Hepatocyte (in vitro differentiated cells): Measurements from ENCODE around the gene LIMS1. TPM values are rescaled to one million over a fixed set of nuclear protein-coding genes. Genes with fewer than 3 reads are reported as not detected.

Source experiments
- DNase-seq: peaks from one replicate; pipeline ENCODE4 v3.0.0-alpha.2; 2016; ENCODE audit warnings: low spot score
- H2AFZ ChIP-seq: fragments of 200-600 bp; sonication (generic); 2 replicates; pipeline ENCODE4 v1.6.0; 2016; ENCODE audit warnings: antibody characterized with exemption, mild to moderate bottlenecking
- H3K27ac ChIP-seq: fragments of 200-600 bp; sonication (generic); 2 replicates; pipeline ENCODE4 v1.5.1; 2016; ENCODE audit warnings: mild to moderate bottlenecking
- H3K27me3 ChIP-seq: fragments of 200-600 bp; sonication (generic); 2 replicates; pipeline ENCODE4 v1.6.1; 2016
- H3K36me3 ChIP-seq: fragments of 200-600 bp; sonication (generic); replicated peaks from 2 replicates; pipeline ENCODE4 v1.5.1; 2016; ENCODE audit warnings: low read depth; ENCODE audit not compliant: insufficient read depth
- H3K4me1 ChIP-seq: fragments of 200-600 bp; sonication (generic); 2 replicates; pipeline ENCODE4 v1.5.1; 2016; ENCODE audit warnings: mild to moderate bottlenecking, moderate library complexity; ENCODE audit not compliant: insufficient read depth
- H3K4me2 ChIP-seq: fragments of 200-600 bp; sonication (generic); 2 replicates; pipeline ENCODE4 v1.6.0; 2016
- H3K4me3 ChIP-seq: fragments of 200-600 bp; sonication (generic); 2 replicates; pipeline ENCODE4 v1.5.1; 2016; ENCODE audit warnings: mild to moderate bottlenecking
- H3K79me2 ChIP-seq: fragments of 200-600 bp; sonication (generic); 2 replicates; pipeline ENCODE4 v1.6.0; 2017; ENCODE audit warnings: mild to moderate bottlenecking
- H3K9me2 ChIP-seq: fragments of 200-600 bp; sonication (generic); replicated peaks from 2 replicates; pipeline ENCODE4 v1.6.0; 2017; ENCODE audit warnings: mild to moderate bottlenecking; ENCODE audit not compliant: insufficient read depth
- H3K9me3 ChIP-seq: fragments of 200-600 bp; sonication (generic); 2 replicates; pipeline ENCODE4 v1.5.1; 2016; ENCODE audit warnings: low read depth, mild to moderate bottlenecking
- H4K20me1 ChIP-seq: fragments of 200-600 bp; sonication (generic); 2 replicates; pipeline ENCODE4 v1.6.0; 2016; ENCODE audit warnings: mild to moderate bottlenecking; ENCODE audit not compliant: insufficient read depth, poor library complexity, severe bottlenecking
- CTCF ChIP-seq: fragments of 200-600 bp; sonication (generic); IDR thresholded peaks from 2 replicates; pipeline ENCODE4 v1.5.1; 2016; ENCODE audit warnings: antibody characterized with exemption, mild to moderate bottlenecking; ENCODE audit not compliant: poor library complexity
- EZH2 ChIP-seq: fragments of 200-600 bp; sonication (generic); IDR thresholded peaks from 2 replicates; pipeline ENCODE4 v1.6.1; 2016; ENCODE audit warnings: antibody characterized with exemption, mild to moderate bottlenecking, borderline replicate concordance
- EZH2phosphoT487 ChIP-seq: fragments of 200-600 bp; sonication (generic); IDR thresholded peaks from one replicate; pipeline ENCODE4 v1.6.1; 2018; ENCODE audit warnings: antibody characterized with exemption, mild to moderate bottlenecking, low read depth, moderate library complexity; ENCODE audit not compliant: unreplicated experiment, severe bottlenecking
- WGBS: methylation state at CpG from one replicate; pipeline ENCODE4 v1.1.6; 2016; ENCODE audit warnings: low lambda C conversion rate; ENCODE audit errors: missing lambda C conversion rate; 5-methylcytosine and 5-hydroxymethylcytosine counted together
- polyA plus RNA-seq: library from polyadenylated mRNA; unstranded; fragments of >200 nt; fragmentation: Nextera tagmentation; extraction: Ambion mirVana; gene quantifications from 2 replicates; pipeline ENCODE4 v1.2.1, GENCODE V29; 2016
- total RNA-seq: library from RNA; depleted of rRNA; stranded (reverse); fragments of >200 nt; gene quantifications from 2 replicates; pipeline ENCODE4 v1.2.3, GENCODE V29; 2014

The LIMS1 gene
- total and polyA plus RNA-seq, 2 experiments from 2014 or later, result 40.0 to 102 TPM

GRCh38 chr2:108617617-108618016 is 83.3 kb downstream of the LIMS1 start:
- Histone ChIP-seq H3K79me2 (peaks cover 91% of the 10 kb centered on the region), H2AFZ (no peak overlapping the region), H3K9me2 (no peaks in the 10 kb centered on the region), H3K9me3 (no peaks in the 10 kb centered on the region), H3K4me2 (peak overlapping the region; percentile 47), H3K4me1 (peaks cover 70% of the 10 kb centered on the region), H3K36me3 (no peaks in the 10 kb centered on the region), H3K27ac (peak overlapping the region; percentile 27), H4K20me1 (peaks cover 8% of the 10 kb centered on the region), H3K27me3 (no peaks in the 10 kb centered on the region), H3K4me3 (no peak overlapping the region)
- WGBS, result 81% methylated on average over 2 of the region's 2 CpGs
- TF ChIP-seq EZH2phosphoT487 (no peak), EZH2 (no peak), CTCF (no peak)
- no peak for DNase-seq

GRCh38 chr2:108619925-108620620 is 85.8 kb downstream of the LIMS1 start:
- peaks cover 91% of the 10 kb centered on the region for H3K79me2 ChIP-seq

GRCh38 chr2:108620656-108621055 is 86.4 kb downstream of the LIMS1 start:
- peak overlapping the region; percentile 77 for H3K4me2 ChIP-seq
- no peak overlapping the region for H2AFZ ChIP-seq
- H3K36me3 ChIP-seq, result no peaks in the 10 kb centered on the region
- WGBS, result 54% methylated on average over 3 of the region's 3 CpGs
- H3K4me3 ChIP-seq, result no peak overlapping the region
- no peak for DNase-seq
- H3K27me3 ChIP-seq, result no peaks in the 10 kb centered on the region
- H3K9me2 ChIP-seq, result no peaks in the 10 kb centered on the region
- TF ChIP-seq EZH2phosphoT487 (no peak), EZH2 (no peak), CTCF (no peak)
- peak overlapping the region; percentile 81 for H3K27ac ChIP-seq
- H3K79me2 ChIP-seq, result peaks cover 91% of the 10 kb centered on the region
- no peaks in the 10 kb centered on the region for H3K9me3 ChIP-seq
- peaks cover 5% of the 10 kb centered on the region for H4K20me1 ChIP-seq
- H3K4me1 ChIP-seq, result peaks cover 52% of the 10 kb centered on the region

More at GRCh38 chr2:108619925-108620620, 85.8 kb downstream of the LIMS1 start:
- peaks cover 54% of the 10 kb centered on the region for H3K4me1 ChIP-seq
- WGBS, result 80% methylated on average over 8 of the region's 8 CpGs
- no peaks in the 10 kb centered on the region for H3K9me3 ChIP-seq
- peaks cover 5% of the 10 kb centered on the region for H4K20me1 ChIP-seq
- no peaks in the 10 kb centered on the region for H3K36me3 ChIP-seq
- H3K4me3 ChIP-seq, result no peak overlapping the region
- DNase-seq, result no peak
- H3K27ac ChIP-seq, result peak overlapping the region; percentile 81
- H3K4me2 ChIP-seq, result no peak overlapping the region
- H3K9me2 ChIP-seq, result no peaks in the 10 kb centered on the region
- TF ChIP-seq CTCF (no peak), EZH2 (no peak), EZH2phosphoT487 (no peak)
- no peaks in the 10 kb centered on the region for H3K27me3 ChIP-seq
- H2AFZ ChIP-seq, result no peak overlapping the region
